Muscle layer of colon (tissue), 2 donors: Measurements from ENCODE around the gene EHD3.

Experiments
- H3K27ac ChIP-seq: one replicate; pipeline ENCODE4 v1.7.0; 2013; ENCODE audit warnings: low read depth, mild to moderate bottlenecking, low read length, moderate library complexity
- H3K27me3 ChIP-seq, 2 donors: one replicate each; pipeline ENCODE4 v1.7.0; 2013; ENCODE audit warnings: low read length in 2 of 2, mild to moderate bottlenecking in 2 of 2; ENCODE audit not compliant: insufficient read depth in 2 of 2, control insufficient read depth in 1 of 2
- H3K36me3 ChIP-seq: one replicate; pipeline ENCODE4 v1.7.0; 2013; ENCODE audit warnings: mild to moderate bottlenecking, low read length; ENCODE audit not compliant: insufficient read depth
- H3K4me1 ChIP-seq: one replicate; pipeline ENCODE4 v1.7.0; 2013; ENCODE audit warnings: mild to moderate bottlenecking, low read length; ENCODE audit not compliant: insufficient read depth
- H3K4me3 ChIP-seq, 2 donors: one replicate each; pipeline ENCODE4 v1.7.0; 2013; ENCODE audit warnings: low read length in 2 of 2, low read depth in 1 of 2, mild to moderate bottlenecking in 1 of 2, moderate library complexity in 1 of 2
- H3K9ac ChIP-seq: one replicate; pipeline ENCODE4 v1.7.0; 2013; ENCODE audit warnings: low read length
- H3K9me3 ChIP-seq: one replicate; pipeline ENCODE4 v1.7.0; 2013; ENCODE audit warnings: mild to moderate bottlenecking, low read length
- donor health status: abdominal sarcoma.
- donor health status: Adenocarcinoma of cecum.

Gene EHD3

GRCh38 chr2:31227711-31228125 is 6.2 kb upstream of the EHD3 start:
- Histone ChIP-seq H3K27me3 (peaks cover 0 to 6% of the 10 kb centered on the region in 2 donors), H3K9ac (no peak overlapping the region), H3K4me1 (no peaks in the 10 kb centered on the region), H3K36me3 (no peaks in the 10 kb centered on the region), H3K27ac (no peak overlapping the region), H3K9me3 (no peaks in the 10 kb centered on the region), H3K4me3 (no peak overlapping the region)

DNA sequence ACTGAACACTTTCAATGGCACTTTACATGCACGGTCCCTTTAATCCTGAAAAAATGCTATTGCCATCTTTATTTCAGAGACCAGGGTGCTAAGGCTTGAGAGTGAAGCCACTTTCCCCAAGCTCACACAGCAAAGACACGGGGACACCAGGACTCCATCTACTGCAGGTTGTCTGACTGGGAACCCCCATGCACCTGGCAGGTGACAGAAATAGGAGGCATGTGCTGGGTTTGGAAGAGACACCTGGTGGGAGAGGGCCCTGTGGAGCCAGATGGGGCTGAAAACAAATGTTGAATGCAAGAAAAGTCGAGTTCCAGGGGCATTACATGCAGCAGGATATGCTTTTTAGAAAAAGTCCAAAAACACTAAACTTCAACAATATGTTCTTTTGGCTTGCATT is 5.2 kb upstream of the EHD3 start:
- Histone ChIP-seq H3K9ac (no peak overlapping the region), H3K27ac (no peak overlapping the region), H3K4me3 (no peak overlapping the region), H3K4me1 (no peaks in the 10 kb centered on the region), H3K9me3 (no peaks in the 10 kb centered on the region), H3K27me3 (peaks cover 0 to 4% of the 10 kb centered on the region in 2 donors), H3K36me3 (no peaks in the 10 kb centered on the region)

DNA sequence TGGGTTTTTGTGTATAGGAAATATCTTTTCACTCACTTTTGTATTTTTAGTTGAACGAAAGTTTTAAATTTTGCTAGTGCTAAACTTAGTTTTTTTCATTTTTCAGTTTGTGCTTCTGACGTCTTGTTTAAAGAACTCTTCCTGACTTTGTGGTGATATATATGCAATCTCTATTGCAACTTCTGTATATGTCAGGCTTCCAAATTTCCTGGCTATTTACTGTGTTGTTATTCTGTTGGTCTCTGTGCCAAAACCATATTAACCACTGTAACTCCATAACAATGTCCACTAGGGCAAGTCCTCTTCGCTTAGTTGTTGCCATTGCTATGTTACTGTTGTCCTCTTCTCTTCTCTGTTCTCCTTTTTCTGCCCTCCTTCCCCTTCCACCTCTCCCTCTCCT is 3.2 kb upstream of the EHD3 start:
- no peak overlapping the region for H3K27ac ChIP-seq
- no peaks in the 10 kb centered on the region for H3K36me3 ChIP-seq
- H3K4me3 ChIP-seq, result no peak overlapping the region
- peaks cover 8% of the 10 kb centered on the region for H3K4me1 ChIP-seq
- H3K9me3 ChIP-seq, result no peaks in the 10 kb centered on the region
- H3K27me3 ChIP-seq, result no peaks in the 10 kb centered on the region
- H3K9ac ChIP-seq, result no peak overlapping the region

DNA sequence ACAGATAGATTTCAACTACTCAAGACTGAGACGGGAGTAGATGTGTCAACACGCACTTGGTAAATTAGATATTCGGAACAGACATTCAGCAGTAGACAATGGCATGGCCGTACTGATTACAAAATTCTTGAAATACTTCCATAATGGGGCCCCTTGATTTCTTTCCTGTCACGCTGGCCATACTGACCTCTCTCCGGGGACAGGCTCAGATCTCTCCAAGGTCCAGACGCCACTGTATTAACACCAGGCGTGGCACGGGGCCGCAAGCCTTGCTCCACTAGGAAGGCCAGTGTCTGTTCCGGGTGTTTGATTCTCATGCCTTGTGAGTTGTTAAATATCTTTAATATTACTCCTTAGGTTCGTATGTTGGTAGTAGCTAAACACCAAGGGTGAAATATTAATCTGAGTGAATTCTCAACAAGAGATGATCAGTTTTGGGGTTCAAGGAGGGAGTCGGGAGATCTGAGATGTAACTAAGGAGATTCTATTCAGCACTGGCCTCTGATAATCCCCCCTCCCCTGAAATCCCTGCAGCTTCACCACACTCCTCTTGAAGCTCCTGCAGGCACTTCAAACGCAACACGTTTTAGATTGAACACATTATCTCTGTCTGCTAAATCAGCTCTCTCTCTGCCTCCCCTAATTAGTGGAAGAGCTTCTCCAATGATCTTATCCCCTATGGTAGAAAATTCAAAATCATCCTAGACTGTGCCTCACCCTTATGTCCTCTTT is 2.2 kb upstream of the EHD3 start:
- Histone ChIP-seq H3K9me3 (no peaks in the 10 kb centered on the region), H3K27me3 (no peaks in the 10 kb centered on the region), H3K36me3 (no peaks in the 10 kb centered on the region), H3K27ac (no peak overlapping the region), H3K4me3 (no peak overlapping the region), H3K9ac (no peak overlapping the region), H3K4me1 (peaks cover 8% of the 10 kb centered on the region)

DNA sequence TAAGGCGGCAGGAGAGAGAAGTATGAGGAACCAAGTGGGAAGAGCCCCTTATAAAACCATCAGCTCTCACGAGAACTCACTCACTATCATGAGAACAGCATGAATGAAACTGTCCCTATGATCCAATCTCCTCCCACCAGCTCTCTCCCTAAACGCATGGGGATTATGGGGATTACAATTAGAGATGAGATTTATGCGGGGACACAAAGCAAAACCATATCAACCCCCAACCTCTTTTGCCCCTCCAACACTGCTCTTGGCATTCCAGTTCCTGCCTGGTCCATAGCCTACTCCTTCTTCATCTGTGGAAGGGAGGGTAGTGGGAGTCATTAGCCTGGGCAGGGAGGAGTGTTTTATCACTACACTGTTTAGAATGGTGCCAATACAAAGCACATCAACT is 1.4 kb upstream of the EHD3 start:
- no peak overlapping the region for H3K4me3 ChIP-seq
- no peaks in the 10 kb centered on the region for H3K9me3 ChIP-seq
- H3K4me1 ChIP-seq, result peaks cover 8% of the 10 kb centered on the region
- H3K9ac ChIP-seq, result no peak overlapping the region
- H3K36me3 ChIP-seq, result no peaks in the 10 kb centered on the region
- H3K27ac ChIP-seq, result no peak overlapping the region
- H3K27me3 ChIP-seq, result no peaks in the 10 kb centered on the region

DNA sequence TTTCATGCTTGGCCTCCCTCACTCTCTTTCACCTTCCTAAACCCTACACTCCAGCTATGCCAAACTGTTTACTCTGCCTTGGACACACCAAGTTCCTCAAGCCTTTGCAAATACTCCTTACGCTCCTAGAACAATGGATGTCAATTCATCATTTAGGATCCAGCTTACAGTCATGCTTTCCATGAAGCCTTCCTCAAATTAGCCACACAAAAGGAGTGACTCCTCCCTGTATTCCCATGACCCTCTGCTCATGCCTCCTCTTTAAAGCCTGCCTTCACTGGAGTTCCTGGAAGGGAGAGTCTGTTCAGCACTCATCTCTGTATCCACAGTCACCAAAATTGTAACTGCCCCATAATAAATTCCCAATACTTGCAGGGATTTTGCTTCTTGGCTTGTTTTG is 721 bp upstream of the EHD3 start:
- Histone ChIP-seq H3K4me3 (peak overlapping the region in 1 of 2 donors; percentile 68), H3K9ac (no peak overlapping the region), H3K9me3 (no peaks in the 10 kb centered on the region), H3K27me3 (no peaks in the 10 kb centered on the region), H3K36me3 (no peaks in the 10 kb centered on the region), H3K4me1 (peaks cover 11% of the 10 kb centered on the region), H3K27ac (no peak overlapping the region)

GRCh38 chr2:31234683-31235503 is 941 bp downstream of the EHD3 start:
- Histone ChIP-seq H3K36me3 (no peaks in the 10 kb centered on the region), H3K27ac (no peak overlapping the region), H3K9me3 (no peaks in the 10 kb centered on the region), H3K9ac (no peak overlapping the region), H3K27me3 (no peaks in the 10 kb centered on the region), H3K4me1 (peaks cover 26% of the 10 kb centered on the region), H3K4me3 (peak overlapping the region; percentile 33 to 68)

DNA sequence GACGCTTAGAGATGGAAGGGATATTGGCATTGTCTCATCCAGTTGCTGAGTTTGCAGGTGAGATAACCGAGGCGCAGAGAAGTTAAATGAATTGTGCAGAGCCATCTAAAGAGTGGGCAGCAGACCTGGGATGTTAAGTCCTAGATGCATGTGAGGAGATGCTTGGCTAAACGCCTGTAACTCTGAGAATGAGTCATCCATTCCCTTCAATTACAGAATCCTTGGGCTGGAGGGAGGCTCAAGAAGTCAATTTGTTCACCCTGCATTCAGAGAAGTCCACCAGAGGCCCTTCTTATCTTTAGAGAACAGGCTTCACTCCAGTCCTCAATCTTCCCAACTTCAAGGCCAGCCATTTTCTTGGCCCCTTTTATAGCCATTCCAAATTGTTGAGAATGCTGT is 1.6 kb downstream of the EHD3 start:
- Histone ChIP-seq H3K9ac (no peak overlapping the region), H3K4me1 (peaks cover 26% of the 10 kb centered on the region), H3K27ac (no peak overlapping the region), H3K27me3 (no peaks in the 10 kb centered on the region), H3K4me3 (no peak overlapping the region), H3K36me3 (no peaks in the 10 kb centered on the region), H3K9me3 (no peaks in the 10 kb centered on the region)

DNA sequence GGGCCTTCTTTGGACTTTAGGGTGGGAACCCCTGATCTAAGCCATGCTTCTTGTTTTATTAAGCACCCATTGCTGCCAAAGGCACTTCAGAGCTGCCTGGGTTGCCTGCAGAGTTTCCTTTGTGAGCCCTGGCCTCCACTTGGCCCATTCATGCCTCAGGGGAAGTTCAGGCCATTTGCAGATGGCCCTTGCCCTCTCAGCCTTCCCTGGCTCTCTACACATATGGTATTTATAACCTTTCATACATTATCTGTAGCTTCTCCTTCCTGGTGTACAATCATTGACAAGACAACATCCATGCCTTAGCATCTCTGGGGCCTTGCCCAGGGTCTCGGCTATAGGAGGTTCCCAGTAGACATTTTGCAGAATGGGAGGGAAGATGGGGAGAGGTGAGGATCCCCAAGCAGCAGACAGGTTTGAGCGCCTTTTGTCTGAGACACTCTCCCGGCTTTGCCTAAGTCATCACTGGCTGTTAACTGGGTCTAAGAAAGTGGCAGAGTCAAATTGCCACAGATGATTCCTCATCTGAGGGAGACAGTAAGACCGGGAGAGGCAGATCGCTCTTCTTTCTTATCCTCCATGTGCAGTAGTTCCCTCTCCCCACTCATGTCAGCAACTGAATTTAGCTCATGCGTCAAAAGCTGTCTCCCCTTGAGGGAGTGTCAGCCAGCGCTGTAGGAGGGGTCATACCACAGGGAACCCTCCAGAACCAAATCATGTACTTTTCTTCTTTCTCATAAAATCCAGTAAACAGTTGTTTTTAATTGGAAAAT is 2.7 kb downstream of the EHD3 start:
- no peaks in the 10 kb centered on the region for H3K9me3 ChIP-seq
- H3K27ac ChIP-seq, result no peak overlapping the region
- no peaks in the 10 kb centered on the region for H3K36me3 ChIP-seq
- H3K4me3 ChIP-seq, result no peak overlapping the region
- no peaks in the 10 kb centered on the region for H3K27me3 ChIP-seq
- no peak overlapping the region for H3K9ac ChIP-seq
- peaks cover 26% of the 10 kb centered on the region for H3K4me1 ChIP-seq

DNA sequence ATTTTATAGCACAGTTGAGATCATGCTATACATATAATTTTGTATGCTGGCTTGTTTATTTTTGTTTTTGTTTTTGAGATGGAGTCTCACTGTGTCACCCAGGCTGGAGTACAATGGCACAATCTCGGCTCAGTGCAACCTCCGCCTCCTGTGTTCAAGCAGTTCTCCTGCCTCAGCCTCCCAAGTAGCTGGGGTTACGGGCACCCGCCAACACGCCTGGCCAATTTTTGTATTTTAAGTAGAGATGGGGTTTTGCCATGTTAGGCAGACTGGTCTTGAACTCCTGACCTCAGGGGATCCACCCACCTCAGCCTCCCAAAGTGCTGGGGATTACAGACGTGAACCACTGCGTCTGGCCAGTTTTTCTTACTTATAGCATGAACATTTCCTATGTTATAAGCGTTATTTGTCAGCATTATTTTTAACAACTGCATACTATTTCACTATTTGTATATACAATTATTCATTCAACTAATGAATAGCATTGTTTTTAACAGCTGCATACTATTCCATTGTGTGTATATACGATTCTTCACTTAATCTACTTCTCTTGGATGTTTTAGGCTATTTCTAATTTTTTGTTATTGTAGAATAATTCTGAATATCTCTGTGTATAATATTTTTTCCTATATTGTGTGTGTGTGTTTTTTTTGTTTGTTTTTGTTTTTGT is 3.5 kb downstream of the EHD3 start:
- Histone ChIP-seq H3K9ac (no peak overlapping the region), H3K9me3 (no peaks in the 10 kb centered on the region), H3K36me3 (no peaks in the 10 kb centered on the region), H3K4me3 (no peak overlapping the region), H3K27me3 (no peaks in the 10 kb centered on the region), H3K27ac (no peak overlapping the region), H3K4me1 (peaks cover 26% of the 10 kb centered on the region)
